A549 (cell line): Measurements from ENCODE around the gene PLPPR3. TPM values are rescaled to one million over a fixed set of nuclear protein-coding genes. Genes with fewer than 3 reads are reported as not detected.

Experiments
- ATAC-seq, 2 experiments: fragments of 200-7000 bp in 1 of 2; fragments of >200 bp in 1 of 2; cut with Nextera tagmentation in 1 of 2; cut with Tn5 transposase in 1 of 2; 3 replicates each; pipeline versions ENCODE4 v1.8.0 to v1.9.1; 2018 to 2020; ENCODE audit warnings: mild to moderate bottlenecking in 1 of 2, moderate library complexity in 1 of 2
- CTCF ChIA-PET: fragments of 300-600 bp; sonication (Branson Sonifier 250); formaldehyde crosslinking; extraction: SDS; loops from one replicate; lab custom pipeline; 2021; ENCODE audit warnings: antibody characterized with exemption, inconsistent platforms; lab: Yijun Ruan, JAX
- POLR2A ChIA-PET: fragments of 350-600 bp; formaldehyde crosslinking; extraction: SDS; loops from one replicate; lab custom pipeline; 2021; ENCODE audit warnings: antibody characterized with exemption, inconsistent platforms; lab: Yijun Ruan, JAX
- DNase-seq, 2 experiments: peaks; one replicate each; pipeline versions ENCODE4 v3.0.0 to v3.0.0-alpha.2; 2011 to 2016; ENCODE audit warnings: low read depth in 1 of 2, low spot score in 1 of 2
- FAIRE-seq: peaks from 2 replicates; lab custom pipeline; 2011; peaks lifted over from hg19 to GRCh38; lab: Jason Lieb, UNC
- H3K27ac ChIP-seq, 2 experiments: fragments of >200 bp; sonication (Bioruptor Twin); formaldehyde crosslinking; 3 replicates each; pipeline ENCODE4 v1.5.1; 2016 to 2017
- H3K4me1 ChIP-seq: fragments of >200 bp; sonication (Bioruptor Twin); formaldehyde crosslinking; 3 replicates; pipeline ENCODE4 v1.6.1; 2016
- H3K4me2 ChIP-seq: fragments of >200 bp; sonication (Bioruptor Twin); formaldehyde crosslinking; 3 replicates; pipeline ENCODE4 v1.6.1; 2016
- H3K4me3 ChIP-seq: fragments of >200 bp; sonication (Bioruptor Twin); formaldehyde crosslinking; 3 replicates; pipeline ENCODE4 v1.5.1; 2016
- H3K9me3 ChIP-seq: fragments of >200 bp; sonication (Bioruptor Twin); formaldehyde crosslinking; 3 replicates; pipeline ENCODE4 v1.6.1; 2016
- BHLHE40 ChIP-seq: IDR thresholded peaks from 2 replicates; pipeline ENCODE4 v1.6.1; 2012; ENCODE audit warnings: low read depth, low read length, inconsistent platforms
- EHF ChIP-seq: fragments of 250-450 bp; sonication (Bioruptor Pico); IDR thresholded peaks from 2 replicates; pipeline ENCODE4 v1.5.0; 2020; ENCODE audit warnings: mild to moderate bottlenecking
- EHMT2 ChIP-seq: fragments of 200-600 bp; sonication (generic); IDR thresholded peaks from 2 replicates; pipeline ENCODE4 v1.6.1; 2016; ENCODE audit warnings: antibody characterized with exemption, low read depth, mild to moderate bottlenecking, moderate library complexity
- ESRRA ChIP-seq: fragments of 150-350 bp; IDR thresholded peaks from 2 replicates; pipeline ENCODE4 v1.6.1; 2014; ENCODE audit warnings: mild to moderate bottlenecking, low read length, borderline replicate concordance
- GATA3 ChIP-seq: IDR thresholded peaks from 2 replicates; pipeline ENCODE4 v1.6.1; 2012; ENCODE audit warnings: borderline replicate concordance
- HDAC2 ChIP-seq: fragments of 200-600 bp; sonication (generic); IDR thresholded peaks from 2 replicates; pipeline ENCODE4 v1.6.1; 2016
- HEYL ChIP-seq: fragments of 250-450 bp; sonication (Bioruptor Pico); IDR thresholded peaks from 2 replicates; pipeline ENCODE4 v1.8.0; 2021; ENCODE audit warnings: mild to moderate bottlenecking, moderate library complexity
- HOXA7 ChIP-seq: fragments of 250-450 bp; sonication (Bioruptor Pico); IDR thresholded peaks from 2 replicates; pipeline ENCODE4 v1.5.0; 2020; ENCODE audit warnings: mild to moderate bottlenecking, moderate library complexity
- JUN ChIP-seq, 2 experiments: fragments of >200 bp; sonication (Bioruptor Twin); formaldehyde crosslinking; IDR thresholded peaks; 2 replicates in 1 of 2; 3 replicates in 1 of 2; pipeline ENCODE4 v1.6.1; 2016 to 2017
- KDM1A ChIP-seq: fragments of 200-600 bp; sonication (generic); IDR thresholded peaks from 2 replicates; pipeline ENCODE4 v1.6.1; 2016; ENCODE audit warnings: low read depth, mild to moderate bottlenecking
- KDM5A ChIP-seq: fragments of 200-600 bp; sonication (generic); IDR thresholded peaks from 2 replicates; pipeline ENCODE4 v1.6.1; 2016; ENCODE audit warnings: antibody characterized with exemption, mild to moderate bottlenecking
- MAX ChIP-seq: IDR thresholded peaks from 2 replicates; pipeline ENCODE4 v1.6.1; 2012
- NPAS2 ChIP-seq: fragments of 250-450 bp; sonication (Bioruptor Pico); IDR thresholded peaks from 2 replicates; pipeline ENCODE4 v1.8.0; 2022; ENCODE audit warnings: mild to moderate bottlenecking, moderate library complexity, borderline replicate concordance
- POLR2AphosphoS2 ChIP-seq: conservative IDR thresholded peaks from 2 replicates; pipeline ENCODE4 v1.6.1; 2012; ENCODE audit warnings: low read length, improper control_type of control experiment, inconsistent platforms
- RCOR1 ChIP-seq: fragments of 150-350 bp; IDR thresholded peaks from 2 replicates; pipeline ENCODE4 v1.6.1; 2014; ENCODE audit warnings: antibody characterized with exemption, low read length, low read depth
- RNF2 ChIP-seq: fragments of 200-600 bp; sonication (generic); IDR thresholded peaks from 2 replicates; pipeline ENCODE4 v1.6.1; 2016; ENCODE audit warnings: low read depth, mild to moderate bottlenecking, antibody characterized with exemption, moderate library complexity, borderline replicate concordance
- SREBF2 ChIP-seq: fragments of 450-650 bp; IDR thresholded peaks from 2 replicates; pipeline ENCODE4 v1.6.1; 2014; ENCODE audit warnings: mild to moderate bottlenecking, moderate library complexity
- ZC3H11A ChIP-seq: fragments of 450-650 bp; IDR thresholded peaks from 2 replicates; pipeline ENCODE4 v1.6.1; 2014; ENCODE audit warnings: antibody characterized with exemption, mild to moderate bottlenecking
- ZSCAN20 ChIP-seq: fragments of 250-450 bp; sonication (Bioruptor Pico); IDR thresholded peaks from 2 replicates; pipeline ENCODE4 v1.8.0; 2022; ENCODE audit warnings: mild to moderate bottlenecking, moderate library complexity
- WGBS: methylation state at CpG from one replicate; pipeline ENCODE4 v1.1.6; 2017; ENCODE audit errors: missing lambda C conversion rate; 5-methylcytosine and 5-hydroxymethylcytosine counted together
- polyA plus RNA-seq, 4 experiments: library from polyadenylated mRNA; depleted of rRNA in 3 of 4; stranded (reverse); fragments of >200 nt; fragmentation: RNase III in 1 of 4; extraction: RNeasy Plus Mini Kit Qiagen cat#74134 plus additional on column Dnase treatment in 1 of 4; gene quantifications; 2 replicates in 3 of 4; 3 replicates in 1 of 4; pipeline ENCODE4 v1.2.3, GENCODE V29; 2011 to 2017
- TF ChIP-seq, protein P1 (sequence below): fragments of 250-450 bp; sonication (Bioruptor Pico); IDR thresholded peaks from 2 replicates; pipeline ENCODE4 v1.5.0; 2021; ENCODE audit warnings: mild to moderate bottlenecking, moderate library complexity, borderline replicate concordance
- TF ChIP-seq, protein P2 (sequence below): fragments of 250-450 bp; sonication (Bioruptor Pico); IDR thresholded peaks from 2 replicates; pipeline ENCODE4 v1.5.0; 2020; ENCODE audit warnings: low read depth, mild to moderate bottlenecking, moderate library complexity
- TF ChIP-seq, protein P3 (sequence below): fragments of 450-650 bp; IDR thresholded peaks from 2 replicates; pipeline ENCODE4 v1.6.1; 2014; ENCODE audit warnings: antibody characterized with exemption

PLPPR3 gene
- polyA plus RNA-seq, 2 of the 4 experiments (the other 2 are of a cell fraction): 2.6 to 3.7 TPM

DNA sequence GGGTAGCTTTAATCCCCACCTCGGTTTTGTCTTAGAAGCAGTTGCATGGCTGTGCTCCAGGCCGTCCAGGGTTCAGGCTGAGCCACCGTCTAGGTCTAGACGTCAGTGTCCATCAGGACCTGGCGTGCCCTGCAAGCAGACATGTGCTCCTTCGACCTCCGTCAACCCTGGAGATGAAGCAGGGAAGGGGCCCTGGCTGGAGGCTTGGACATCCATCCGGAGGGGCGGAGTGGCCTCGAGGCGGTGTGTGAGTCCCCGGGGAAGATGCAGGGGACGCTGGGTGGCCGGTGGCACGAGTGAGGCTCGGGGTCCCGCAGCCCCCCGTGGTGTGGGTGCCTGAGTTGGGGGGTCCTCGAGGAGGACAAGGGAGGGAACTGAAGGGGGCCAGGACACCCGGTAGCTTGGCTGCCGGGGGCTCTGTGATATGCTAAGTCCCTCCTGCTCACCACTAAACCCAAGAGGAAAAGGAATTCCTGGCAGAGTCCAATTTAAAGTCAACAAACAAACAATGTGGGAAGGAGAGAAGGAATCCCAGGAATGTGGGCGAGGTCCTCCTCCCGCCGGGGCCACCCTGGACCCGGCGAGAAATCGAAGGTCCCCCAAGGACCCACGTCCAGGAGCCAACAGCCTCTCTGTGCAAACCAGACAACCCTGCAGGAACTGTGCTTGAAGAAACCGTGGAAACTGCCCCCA is 39.4 kb downstream of the PLPPR3 start (continued):
- peak; percentile 86 for TF ChIP-seq MAX

DNA sequence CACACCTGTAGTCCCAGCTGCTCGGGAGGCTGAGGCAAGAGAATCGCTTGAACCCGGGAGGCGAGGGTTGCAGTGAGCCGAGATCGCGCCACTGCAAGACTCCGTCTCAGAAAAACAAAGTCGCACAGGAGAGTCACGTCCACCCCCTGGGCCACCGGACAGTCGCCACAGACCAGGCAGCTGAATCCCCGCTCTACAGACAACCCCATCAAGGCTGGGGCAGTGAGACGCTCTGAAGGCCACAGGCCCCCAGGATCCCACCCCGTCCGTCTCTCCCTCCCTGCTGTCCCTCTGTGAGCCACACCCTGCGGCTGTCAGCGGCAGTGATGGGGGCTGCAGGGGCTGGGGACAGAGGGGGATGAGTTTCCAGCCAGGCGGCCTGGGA is 40.0 kb downstream of the PLPPR3 start:
- ATAC-seq (peak in 1 of 2 experiments; percentile 12; a peak in 3 of 6 replicates), FAIRE-seq (no peak), DNase-seq (peak in 1 of 2 experiments; percentile 6)
- H3K4me1 ChIP-seq: peaks cover 30% of the 10 kb centered on the region
- WGBS: 70% methylated on average over 13 of the region's 19 CpGs
- H3K27ac ChIP-seq: peak overlapping the region; percentile 98 to 100
- H3K4me3 ChIP-seq: peak overlapping the region; percentile 58
- TF ChIP-seq RNF2: no peak
- TF ChIP-seq HEYL (CRISPR knock-in tag): no peak
- TF ChIP-seq, protein P1, sequence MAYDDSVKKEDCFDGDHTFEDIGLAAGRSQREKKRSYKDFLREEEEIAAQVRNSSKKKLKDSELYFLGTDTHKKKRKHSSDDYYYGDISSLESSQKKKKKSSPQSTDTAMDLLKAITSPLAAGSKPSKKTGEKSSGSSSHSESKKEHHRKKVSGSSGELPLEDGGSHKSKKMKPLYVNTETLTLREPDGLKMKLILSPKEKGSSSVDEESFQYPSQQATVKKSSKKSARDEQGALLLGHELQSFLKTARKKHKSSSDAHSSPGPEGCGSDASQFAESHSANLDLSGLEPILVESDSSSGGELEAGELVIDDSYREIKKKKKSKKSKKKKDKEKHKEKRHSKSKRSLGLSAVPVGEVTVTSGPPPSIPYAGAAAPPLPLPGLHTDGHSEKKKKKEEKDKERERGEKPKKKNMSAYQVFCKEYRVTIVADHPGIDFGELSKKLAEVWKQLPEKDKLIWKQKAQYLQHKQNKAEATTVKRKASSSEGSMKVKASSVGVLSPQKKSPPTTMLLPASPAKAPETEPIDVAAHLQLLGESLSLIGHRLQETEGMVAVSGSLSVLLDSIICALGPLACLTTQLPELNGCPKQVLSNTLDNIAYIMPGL (CRISPR knock-in tag): no peak
- no peak for TF ChIP-seq RCOR1
- no peak for TF ChIP-seq ZC3H11A
- TF ChIP-seq NPAS2: no peak
- TF ChIP-seq, all 56 proteins: peak for 0
- peak overlapping the region; percentile 74 for H3K4me2 ChIP-seq
- ChIA-PET CTCF (interaction anchor here (1.0 to 3.0 kb wide), 2 partner anchors 12 to 17 kb away, joined by 5 to 12 read pairs; no protein-coding TSS in a partner anchor), POLR2A (interaction anchor here (1.4 kb wide), 1 partner anchor 29 kb away, joined by 9 read pairs; no protein-coding TSS in a partner anchor)
- H3K9me3 ChIP-seq: no peaks in the 10 kb centered on the region

DNA sequence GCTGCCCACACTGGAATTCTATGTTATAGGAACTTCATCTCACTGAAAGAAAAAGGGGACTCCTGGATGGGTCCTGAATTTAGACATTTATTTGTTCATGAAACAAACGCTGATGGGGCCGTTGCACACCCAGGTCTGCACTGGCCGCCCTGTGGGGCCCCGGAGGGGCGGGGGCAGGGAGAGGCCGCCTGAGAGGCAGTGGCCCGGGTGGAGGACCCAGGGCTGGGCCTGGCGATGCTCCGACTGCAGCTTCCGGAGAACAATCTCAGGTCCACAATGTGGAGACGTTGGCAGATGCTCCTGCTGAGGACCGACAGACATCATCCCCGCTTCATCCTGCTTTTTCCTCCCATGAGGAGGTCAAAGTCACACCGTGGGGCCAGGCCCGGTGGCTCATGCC is 40.8 kb downstream of the PLPPR3 start:
- no peak for TF ChIP-seq JUN (IDR thresholded peaks at IDR 0.05)
- TF ChIP-seq ZC3H11A: no peak
- no peak for TF ChIP-seq SREBF2
- TF ChIP-seq RCOR1: no peak
- TF ChIP-seq KDM1A: no peak
- TF ChIP-seq, protein P2, sequence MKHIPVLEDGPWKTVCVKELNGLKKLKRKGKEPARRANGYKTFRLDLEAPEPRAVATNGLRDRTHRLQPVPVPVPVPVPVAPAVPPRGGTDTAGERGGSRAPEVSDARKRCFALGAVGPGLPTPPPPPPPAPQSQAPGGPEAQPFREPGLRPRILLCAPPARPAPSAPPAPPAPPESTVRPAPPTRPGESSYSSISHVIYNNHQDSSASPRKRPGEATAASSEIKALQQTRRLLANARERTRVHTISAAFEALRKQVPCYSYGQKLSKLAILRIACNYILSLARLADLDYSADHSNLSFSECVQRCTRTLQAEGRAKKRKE (CRISPR knock-in tag): no peak
- TF ChIP-seq BHLHE40: no peak
- DNase-seq (no peak), ATAC-seq (no peak), FAIRE-seq (no peak)
- Histone ChIP-seq H3K9me3 (no peaks in the 10 kb centered on the region), H3K4me1 (peaks cover 30% of the 10 kb centered on the region), H3K27ac (peak overlapping the region; percentile 98 to 100), H3K4me2 (peak overlapping the region; percentile 74), H3K4me3 (peak overlapping the region; percentile 58; the same call in 2 of the 3 replicates)
- ChIA-PET CTCF (interaction anchor here (3.0 kb wide), 1 partner anchor 11 kb away, joined by 12 read pairs; no protein-coding TSS in a partner anchor), POLR2A (no interaction called here)
- WGBS: 98% methylated on average over 5 of the region's 15 CpGs

GRCh38 chr19:778910-779653 is 42.7 kb downstream of the PLPPR3 start:
- no peak for FAIRE-seq
- 50% methylated on average over 34 of the region's 36 CpGs for WGBS
- POLR2A ChIA-PET: interaction anchor here (1.2 kb wide), 1 partner anchor 27 kb away, joined by 10 read pairs; no protein-coding TSS in a partner anchor
- Histone ChIP-seq H3K4me2 (peak overlapping the region; percentile 46), H3K4me3 (no peak overlapping the region), H3K4me1 (peaks cover 30% of the 10 kb centered on the region), H3K9me3 (no peaks in the 10 kb centered on the region), H3K27ac (peak overlapping the region; percentile 88 to 100)
- CTCF ChIA-PET: interaction anchor here (1.1 kb wide), 1 partner anchor 9 kb away, joined by 5 read pairs; no protein-coding TSS in a partner anchor
- ATAC-seq: peak; percentile 41 to 72
- DNase-seq: peak; percentile 52 to 92
- no peak for TF ChIP-seq POLR2AphosphoS2
- no peak for TF ChIP-seq EHMT2
- TF ChIP-seq HDAC2: no peak
- peak; percentile 80; the same call in 1 of the 2 replicates for TF ChIP-seq EHF (CRISPR knock-in tag)
- TF ChIP-seq HEYL (CRISPR knock-in tag): peak; percentile 64; the same call in 1 of the 2 replicates
- no peak for TF ChIP-seq NPAS2
- TF ChIP-seq HOXA7 (CRISPR knock-in tag): no peak
- TF ChIP-seq ZSCAN20: peak; percentile 48; the same call in 1 of the 2 replicates
- TF ChIP-seq GATA3: peak; percentile 33; the same call in 1 of the 2 replicates
- TF ChIP-seq KDM5A: no peak
- no peak for TF ChIP-seq ESRRA
- TF ChIP-seq, protein P3, sequence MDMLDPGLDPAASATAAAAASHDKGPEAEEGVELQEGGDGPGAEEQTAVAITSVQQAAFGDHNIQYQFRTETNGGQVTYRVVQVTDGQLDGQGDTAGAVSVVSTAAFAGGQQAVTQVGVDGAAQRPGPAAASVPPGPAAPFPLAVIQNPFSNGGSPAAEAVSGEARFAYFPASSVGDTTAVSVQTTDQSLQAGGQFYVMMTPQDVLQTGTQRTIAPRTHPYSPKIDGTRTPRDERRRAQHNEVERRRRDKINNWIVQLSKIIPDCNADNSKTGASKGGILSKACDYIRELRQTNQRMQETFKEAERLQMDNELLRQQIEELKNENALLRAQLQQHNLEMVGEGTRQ: no peak
